Smooth muscle cell (in vitro differentiated cells): ENCODE data around the gene INO80B. TPM values are rescaled to one million over a fixed set of nuclear protein-coding genes. Genes with fewer than 3 reads are reported as not detected.

ENCODE experiments used
- DNase-seq: peaks from one replicate; lab custom pipeline; 2025; ENCODE audit not compliant: unreplicated experiment; lab: John Stamatoyannopoulos, UW
- H2AFZ ChIP-seq: fragments of 200-600 bp; sonication (generic); 2 replicates; pipeline ENCODE4 v1.6.0; 2016; ENCODE audit warnings: antibody characterized with exemption, low read depth, mild to moderate bottlenecking
- H3F3A ChIP-seq: fragments of 200-600 bp; sonication (generic); 2 replicates; pipeline ENCODE4 v1.6.0; 2017; ENCODE audit warnings: antibody characterized with exemption, low read depth
- H3K27ac ChIP-seq: fragments of 200-600 bp; sonication (generic); 2 replicates; pipeline ENCODE4 v1.5.1; 2016; ENCODE audit warnings: low read depth, mild to moderate bottlenecking
- H3K27me3 ChIP-seq: fragments of 200-600 bp; sonication (generic); 2 replicates; pipeline ENCODE4 v1.6.1; 2016; ENCODE audit warnings: low read depth, mild to moderate bottlenecking
- H3K36me3 ChIP-seq: fragments of 200-600 bp; sonication (generic); 2 replicates; pipeline ENCODE4 v1.5.1; 2016; ENCODE audit warnings: low read depth
- H3K4me1 ChIP-seq: fragments of 200-600 bp; sonication (generic); 2 replicates; pipeline ENCODE4 v1.5.1; 2016; ENCODE audit warnings: low read depth
- H3K4me2 ChIP-seq: fragments of 200-600 bp; sonication (generic); 2 replicates; pipeline ENCODE4 v1.6.0; 2016; ENCODE audit warnings: mild to moderate bottlenecking
- H3K4me3 ChIP-seq: fragments of 200-600 bp; sonication (generic); 2 replicates; pipeline ENCODE4 v1.5.1; 2016; ENCODE audit warnings: mild to moderate bottlenecking
- H3K79me2 ChIP-seq: fragments of 200-600 bp; sonication (generic); 2 replicates; pipeline ENCODE4 v1.6.0; 2016; ENCODE audit warnings: low read depth, mild to moderate bottlenecking
- H3K9ac ChIP-seq: fragments of 200-600 bp; sonication (generic); 2 replicates; pipeline ENCODE4 v1.6.0; 2016; ENCODE audit warnings: low read depth
- H3K9me3 ChIP-seq: fragments of 200-600 bp; sonication (generic); replicated peaks from 2 replicates; pipeline ENCODE4 v1.5.1; 2016; ENCODE audit warnings: low read depth
- H4K20me1 ChIP-seq: fragments of 200-600 bp; sonication (generic); 2 replicates; pipeline ENCODE4 v1.6.0; 2016; ENCODE audit warnings: low read depth
- WGBS: methylation state at CpG from one replicate; pipeline ENCODE4 v1.1.7; 2016; ENCODE audit warnings: low lambda C conversion rate; 5-methylcytosine and 5-hydroxymethylcytosine counted together
- polyA plus RNA-seq: library from polyadenylated mRNA; unstranded; fragments of >200 nt; fragmentation: Nextera tagmentation; extraction: Ambion mirVana; gene quantifications from 2 replicates; pipeline ENCODE4 v1.2.1, GENCODE V29; 2016
- total RNA-seq: library from RNA; depleted of rRNA; stranded (reverse); fragments of >200 nt; gene quantifications from 2 replicates; pipeline ENCODE4 v1.2.3, GENCODE V29; 2014
- TF ChIP-seq, protein P1 (sequence below): fragments of 200-600 bp; sonication (generic); IDR thresholded peaks from 2 replicates; pipeline ENCODE4 v1.5.1; 2017; ENCODE audit warnings: borderline replicate concordance, mild to moderate bottlenecking, antibody characterized with exemption; ENCODE audit not compliant: insufficient read depth, poor library complexity, severe bottlenecking

INO80B gene
- total and polyA plus RNA-seq, 2 experiments from 2014 or later: 4.7 to 10.4 TPM

DNA sequence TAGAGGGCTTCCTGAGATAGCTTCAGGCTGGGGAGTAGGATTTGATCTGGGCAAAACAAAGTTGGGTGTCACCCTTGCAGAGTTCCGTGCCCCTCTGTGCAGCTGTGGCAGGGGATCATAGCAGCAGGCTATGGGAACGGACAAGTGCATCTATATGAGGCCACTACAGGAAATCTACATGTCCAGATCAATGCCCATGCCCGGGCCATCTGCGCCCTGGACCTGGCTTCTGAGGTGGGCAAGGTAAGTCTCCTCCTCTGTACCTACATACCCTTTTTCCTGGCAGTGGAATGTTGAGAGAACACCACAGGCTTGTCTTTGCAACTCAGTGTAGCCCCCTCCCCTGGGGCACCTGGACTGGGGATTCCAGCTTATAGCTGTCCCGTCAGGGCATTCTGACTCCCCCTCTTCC lies 29.9 kb upstream of the INO80B start:
- H3K4me3 ChIP-seq: no peak overlapping the region
- H3K27ac ChIP-seq: peak overlapping the region; percentile 83
- H3K27me3 ChIP-seq: peaks cover 2% of the 10 kb centered on the region
- DNase-seq: no peak
- H2AFZ ChIP-seq: no peak overlapping the region
- no peaks in the 10 kb centered on the region for H3K9me3 ChIP-seq
- no peaks in the 10 kb centered on the region for H3K79me2 ChIP-seq
- peak overlapping the region; percentile 32 for H3K9ac ChIP-seq
- H3K36me3 ChIP-seq: no peaks in the 10 kb centered on the region
- H3K4me2 ChIP-seq: no peak overlapping the region
- H3F3A ChIP-seq: peaks cover 29% of the 10 kb centered on the region
- peaks cover 5% of the 10 kb centered on the region for H4K20me1 ChIP-seq
- TF ChIP-seq, protein P1, sequence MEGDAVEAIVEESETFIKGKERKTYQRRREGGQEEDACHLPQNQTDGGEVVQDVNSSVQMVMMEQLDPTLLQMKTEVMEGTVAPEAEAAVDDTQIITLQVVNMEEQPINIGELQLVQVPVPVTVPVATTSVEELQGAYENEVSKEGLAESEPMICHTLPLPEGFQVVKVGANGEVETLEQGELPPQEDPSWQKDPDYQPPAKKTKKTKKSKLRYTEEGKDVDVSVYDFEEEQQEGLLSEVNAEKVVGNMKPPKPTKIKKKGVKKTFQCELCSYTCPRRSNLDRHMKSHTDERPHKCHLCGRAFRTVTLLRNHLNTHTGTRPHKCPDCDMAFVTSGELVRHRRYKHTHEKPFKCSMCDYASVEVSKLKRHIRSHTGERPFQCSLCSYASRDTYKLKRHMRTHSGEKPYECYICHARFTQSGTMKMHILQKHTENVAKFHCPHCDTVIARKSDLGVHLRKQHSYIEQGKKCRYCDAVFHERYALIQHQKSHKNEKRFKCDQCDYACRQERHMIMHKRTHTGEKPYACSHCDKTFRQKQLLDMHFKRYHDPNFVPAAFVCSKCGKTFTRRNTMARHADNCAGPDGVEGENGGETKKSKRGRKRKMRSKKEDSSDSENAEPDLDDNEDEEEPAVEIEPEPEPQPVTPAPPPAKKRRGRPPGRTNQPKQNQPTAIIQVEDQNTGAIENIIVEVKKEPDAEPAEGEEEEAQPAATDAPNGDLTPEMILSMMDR: no peak
- 87% methylated on average over 5 of the region's 5 CpGs for WGBS
- H3K4me1 ChIP-seq: peaks cover 5% of the 10 kb centered on the region

DNA sequence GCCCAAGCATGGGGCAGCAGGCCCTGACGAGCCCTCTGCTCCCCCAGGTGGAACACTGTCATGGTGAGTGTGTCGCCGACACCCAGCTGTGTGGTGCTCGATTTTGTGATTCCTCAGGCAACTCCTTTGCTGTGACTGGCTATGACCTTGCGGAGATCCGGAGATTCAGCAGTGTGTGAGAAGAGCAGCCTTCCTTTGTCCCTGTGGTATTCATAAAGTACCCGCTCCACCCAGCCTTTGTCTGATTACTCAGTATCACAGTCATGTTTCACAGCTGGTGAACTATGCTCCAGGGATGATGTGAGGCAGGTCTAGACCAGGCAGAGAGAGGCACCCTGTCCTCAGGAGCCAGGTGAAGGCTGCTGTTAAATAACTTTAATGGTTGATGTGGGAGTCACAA lies 29.4 kb upstream of the INO80B start:
- H3K4me1 ChIP-seq: peaks cover 5% of the 10 kb centered on the region
- H3K27ac ChIP-seq: peak overlapping the region; percentile 83
- H3K36me3 ChIP-seq: no peaks in the 10 kb centered on the region
- TF ChIP-seq, protein P1: no peak
- no peaks in the 10 kb centered on the region for H3K27me3 ChIP-seq
- H4K20me1 ChIP-seq: peaks cover 10% of the 10 kb centered on the region
- peak overlapping the region; percentile 32 for H3K9ac ChIP-seq
- H3K79me2 ChIP-seq: no peaks in the 10 kb centered on the region
- 81% methylated on average over 7 of the region's 7 CpGs for WGBS
- no peak for DNase-seq
- no peak overlapping the region for H3K4me2 ChIP-seq
- H3F3A ChIP-seq: peaks cover 29% of the 10 kb centered on the region
- no peak overlapping the region for H2AFZ ChIP-seq
- no peak overlapping the region for H3K4me3 ChIP-seq
- no peaks in the 10 kb centered on the region for H3K9me3 ChIP-seq

- WGBS: 91% methylated on average over 5 of the region's 14 CpGs
- Histone ChIP-seq H3K9me3 (no peaks in the 10 kb centered on the region), H4K20me1 (peaks cover 17% of the 10 kb centered on the region), H3K4me2 (no peak overlapping the region), H3K4me1 (peaks cover under 1% of the 10 kb centered on the region), H3K27me3 (no peaks in the 10 kb centered on the region), H2AFZ (no peak overlapping the region), H3K27ac (peak overlapping the region; percentile 83), H3F3A (peaks cover 29% of the 10 kb centered on the region), H3K36me3 (no peaks in the 10 kb centered on the region), H3K4me3 (no peak overlapping the region), H3K9ac (no peak overlapping the region), H3K79me2 (no peaks in the 10 kb centered on the region)
- TF ChIP-seq, protein P1: no peak
- DNase-seq: no peak
These were observed 28.6 kb upstream of the INO80B start for GRCh38 chr2:74426181-74426758.

DNA sequence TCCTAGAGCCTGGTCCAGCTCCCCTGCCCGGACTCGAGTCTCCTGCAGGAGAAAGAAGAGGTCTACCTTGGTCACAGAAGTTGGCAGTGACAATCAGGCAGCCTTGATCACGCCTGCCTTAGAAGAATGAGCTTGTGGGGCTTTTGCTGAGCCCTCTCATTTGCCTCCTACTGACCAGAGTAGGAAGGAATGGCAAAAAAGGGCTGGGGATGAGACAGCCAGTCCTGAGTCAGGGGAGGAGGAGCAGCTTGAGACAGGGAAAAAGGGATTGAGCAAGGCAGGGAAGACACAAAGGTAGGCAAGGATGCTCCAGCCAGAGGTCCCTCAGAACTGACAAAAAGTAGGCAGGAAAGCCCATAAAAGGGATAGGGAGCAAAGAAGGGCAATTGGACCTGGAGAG lies 27.3 kb upstream of the INO80B start:
- 87% methylated on average over 3 of the region's 3 CpGs for WGBS
- H3K36me3 ChIP-seq: peaks cover 5% of the 10 kb centered on the region
- peaks cover 9% of the 10 kb centered on the region for H3K79me2 ChIP-seq
- no peak overlapping the region for H3K4me2 ChIP-seq
- H3K27ac ChIP-seq: no peak overlapping the region
- no peak overlapping the region for H2AFZ ChIP-seq
- H3K4me3 ChIP-seq: no peak overlapping the region
- TF ChIP-seq, protein P1: no peak
- no peaks in the 10 kb centered on the region for H3K27me3 ChIP-seq
- H3K9ac ChIP-seq: no peak overlapping the region
- H4K20me1 ChIP-seq: peaks cover 30% of the 10 kb centered on the region
- H3K4me1 ChIP-seq: no peaks in the 10 kb centered on the region
- no peak for DNase-seq
- H3K9me3 ChIP-seq: no peaks in the 10 kb centered on the region
- peaks cover 39% of the 10 kb centered on the region for H3F3A ChIP-seq
